HepG2 (cell line): Measurements from ENCODE around the gene KRT17. TPM values are rescaled to one million over a fixed set of nuclear protein-coding genes. Genes with fewer than 3 reads are reported as not detected.

Experiments
- CREB1 ChIP-seq, 2 experiments: fragments of 450-650 bp in 1 of 2; IDR thresholded peaks; 2 replicates each; pipeline ENCODE4 v1.6.1; 2016 to 2017; ENCODE audit warnings: control low read depth in 1 of 2, mild to moderate bottlenecking in 1 of 2, missing compliant biosample characterization in 1 of 2, missing genetic modification characterization in 1 of 2
- FOXC1 ChIP-seq: sonication (generic); formaldehyde crosslinking; IDR thresholded peaks from 2 replicates; pipeline ENCODE4 v1.8.0; 2022; ENCODE audit warnings: mild to moderate bottlenecking, missing genetic modification reagents, borderline replicate concordance
- IRF2 ChIP-seq: IDR thresholded peaks from 2 replicates; pipeline ENCODE4 v1.6.1; 2018; ENCODE audit warnings: missing genetic modification reagents, missing compliant biosample characterization
- LCORL ChIP-seq, 2 experiments: fragments of 450-650 bp in 1 of 2; sonication (generic) in 1 of 2; formaldehyde crosslinking in 1 of 2; IDR thresholded peaks; 2 replicates each; pipeline versions ENCODE4 v1.5.0 to v1.6.1; 2017 to 2020; ENCODE audit warnings: antibody characterized with exemption in 1 of 2, missing genetic modification reagents in 1 of 2
- ZFY ChIP-seq: sonication (generic); formaldehyde crosslinking; IDR thresholded peaks from 2 replicates; pipeline ENCODE4 v1.4.0; 2020; ENCODE audit warnings: missing genetic modification reagents
- ZNF232 ChIP-seq: sonication (generic); formaldehyde crosslinking; IDR thresholded peaks from 2 replicates; pipeline ENCODE4 v1.4.0; 2020; ENCODE audit warnings: missing genetic modification reagents, borderline replicate concordance
- ZNF329 ChIP-seq: sonication (generic); formaldehyde crosslinking; IDR thresholded peaks from 2 replicates; pipeline ENCODE4 v1.9.0; 2021; ENCODE audit warnings: low read depth, mild to moderate bottlenecking, missing genetic modification reagents
- ZNF550 ChIP-seq: sonication (generic); formaldehyde crosslinking; IDR thresholded peaks from 2 replicates; pipeline ENCODE4 v1.4.0; 2020; ENCODE audit warnings: mild to moderate bottlenecking, missing genetic modification reagents, borderline replicate concordance
- ZNF607 ChIP-seq: sonication (generic); formaldehyde crosslinking; IDR thresholded peaks from 2 replicates; pipeline ENCODE4 v1.5.1; 2020; ENCODE audit warnings: missing genetic modification reagents, mild to moderate bottlenecking, borderline replicate concordance
- ZNF614 ChIP-seq: IDR thresholded peaks from 2 replicates; pipeline ENCODE4 v1.6.1; 2018; ENCODE audit warnings: missing biosample characterization, missing genetic modification reagents, inconsistent platforms, borderline replicate concordance
- ZNF790 ChIP-seq: sonication (generic); formaldehyde crosslinking; IDR thresholded peaks from 2 replicates; pipeline ENCODE4 v1.8.0; 2022; ENCODE audit warnings: missing genetic modification reagents, mild to moderate bottlenecking, borderline replicate concordance
- ZNF891 ChIP-seq: sonication (generic); formaldehyde crosslinking; IDR thresholded peaks from 2 replicates; pipeline ENCODE4 v1.5.0; 2020; ENCODE audit warnings: mild to moderate bottlenecking, missing genetic modification reagents
- polyA plus RNA-seq, 8 experiments: library from polyadenylated mRNA; depleted of rRNA in 3 of 8; stranded (reverse) in 7 of 8; unstranded in 1 of 8; fragments of >200 nt; fragmentation: Illumina TruSeq in 4 of 8; extraction: Trizol in 4 of 8; gene quantifications; 2 replicates each; pipeline versions ENCODE4 v1.2.1 to v1.2.3, GENCODE V29; 2011 to 2016; ENCODE audit warnings: low read depth in 4 of 8, missing spikeins in 1 of 8, mixed read lengths in 1 of 8; ENCODE audit not compliant: insufficient read depth in 1 of 8
- total RNA-seq, 5 experiments: library from RNA; depleted of rRNA; stranded (reverse); fragments of >200 nt; fragmentation: Illumina TruSeq; extraction: Trizol; gene quantifications; 2 replicates each; pipeline ENCODE4 v1.2.3, GENCODE V29; 2016; ENCODE audit warnings: low read depth in 1 of 5
- TF ChIP-seq, protein P1 (sequence below): IDR thresholded peaks from 2 replicates; pipeline ENCODE4 v1.6.1; 2016; ENCODE audit warnings: mild to moderate bottlenecking, missing biosample characterization, missing genetic modification reagents
- TF ChIP-seq, protein P2 (sequence below): sonication (generic); formaldehyde crosslinking; IDR thresholded peaks from 2 replicates; pipeline ENCODE4 v1.4.0; 2020; ENCODE audit warnings: missing genetic modification reagents
- TF ChIP-seq, protein P3 (sequence below), 2 experiments: fragments of 450-650 bp in 1 of 2; sonication (generic) in 1 of 2; formaldehyde crosslinking; IDR thresholded peaks; 2 replicates each; pipeline versions ENCODE4 v1.5.0 to v1.8.0; 2020 to 2022; ENCODE audit warnings: mild to moderate bottlenecking in 1 of 2, missing genetic modification reagents in 1 of 2
- TF ChIP-seq, protein P4 (sequence below): sonication (generic); formaldehyde crosslinking; IDR thresholded peaks from 2 replicates; pipeline ENCODE4 v1.5.0; 2020; ENCODE audit warnings: mild to moderate bottlenecking, missing genetic modification reagents, borderline replicate concordance
- TF ChIP-seq, protein P5 (sequence below): sonication (generic); formaldehyde crosslinking; IDR thresholded peaks from 2 replicates; pipeline ENCODE4 v1.8.0; 2022; ENCODE audit warnings: mild to moderate bottlenecking, missing genetic modification reagents, moderate library complexity
- TF ChIP-seq, protein P6 (sequence below): sonication (generic); formaldehyde crosslinking; IDR thresholded peaks from 2 replicates; pipeline ENCODE4 v1.4.0; 2020; ENCODE audit warnings: missing genetic modification reagents, borderline replicate concordance

KRT17 gene
- total and polyA plus RNA-seq, 2 of the 13 experiments (the other 11 are each of a cell fraction or from before 2014, with no cell fraction given) = 0.38 to 0.82 TPM

DNA sequence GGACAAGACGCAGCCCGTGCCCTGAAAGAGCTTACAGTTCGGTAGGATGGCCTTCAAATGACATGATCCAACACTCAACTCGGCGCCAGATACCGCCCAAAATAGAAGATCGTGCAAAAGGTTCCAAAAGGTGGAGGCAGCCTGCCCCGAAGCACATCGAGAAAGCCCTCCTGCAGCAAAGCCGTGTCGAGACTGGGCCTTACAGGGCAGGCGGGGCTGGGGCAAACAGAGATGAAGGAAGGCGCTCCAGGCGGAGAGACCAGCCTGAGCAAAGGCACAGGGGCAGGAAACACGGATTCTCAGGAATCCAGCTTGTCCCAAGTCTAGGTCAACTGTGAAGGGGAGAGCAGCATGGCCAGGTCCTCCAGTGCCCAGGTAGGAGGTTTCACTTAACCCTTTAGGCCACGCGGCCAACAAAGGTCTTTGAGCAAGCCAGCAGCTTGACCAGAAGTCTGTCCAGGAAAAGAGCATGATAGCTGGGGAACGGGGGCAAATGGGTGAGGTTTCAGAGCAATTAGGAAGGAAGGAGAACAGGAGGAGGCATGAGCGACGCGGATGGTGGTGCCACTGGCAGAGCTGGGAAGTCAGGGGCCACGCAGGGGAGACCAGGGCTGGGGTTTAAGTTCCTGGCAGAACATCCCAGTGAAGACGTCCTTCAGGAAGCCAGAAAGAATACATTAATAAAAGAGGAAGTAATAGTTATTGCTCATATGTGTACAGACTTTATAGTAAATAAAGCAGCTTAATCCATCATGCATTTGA lies 43.1 kb upstream of the KRT17 start (continued):
- TF ChIP-seq ZNF891 (CRISPR knock-in tag) = peak; percentile 55; the same call in 1 of the 2 replicates
- TF ChIP-seq ZFY (CRISPR knock-in tag) = peak; percentile 39; the same call in 1 of the 2 replicates
- 0 out of 2 replicates have a peak, but pooled peaks have one; percentile 51 for TF ChIP-seq IRF2 (CRISPR knock-in tag)
- 0 out of 2 replicates have a peak, but pooled peaks have one; percentile 77 for TF ChIP-seq FOXC1 (CRISPR knock-in tag)
- TF ChIP-seq CREB1 (IDR thresholded peaks at IDR 0.05) = no peak
- TF ChIP-seq CREB1 (CRISPR knock-in tag; IDR thresholded peaks at IDR 0.05) = no peak
- 0 out of 2 replicates have a peak, but pooled peaks have one; percentile 26 for TF ChIP-seq ZNF329 (CRISPR knock-in tag)
- TF ChIP-seq, protein P1, sequence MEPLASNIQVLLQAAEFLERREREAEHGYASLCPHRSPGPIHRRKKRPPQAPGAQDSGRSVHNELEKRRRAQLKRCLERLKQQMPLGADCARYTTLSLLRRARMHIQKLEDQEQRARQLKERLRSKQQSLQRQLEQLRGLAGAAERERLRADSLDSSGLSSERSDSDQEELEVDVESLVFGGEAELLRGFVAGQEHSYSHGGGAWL (CRISPR knock-in tag) = no peak
- no peak for TF ChIP-seq LCORL (IDR thresholded peaks at IDR 0.05)
- 0 out of 2 replicates have a peak, but pooled peaks have one; percentile 13 for TF ChIP-seq LCORL (CRISPR knock-in tag; IDR thresholded peaks at IDR 0.05)
- no peak for TF ChIP-seq ZNF790 (CRISPR knock-in tag)
- TF ChIP-seq ZNF232 = 0 out of 2 replicates have a peak, but pooled peaks have one; percentile 51
- TF ChIP-seq ZNF607 (CRISPR knock-in tag) = peak; percentile 51; the same call in 1 of the 2 replicates
- TF ChIP-seq, protein P2, sequence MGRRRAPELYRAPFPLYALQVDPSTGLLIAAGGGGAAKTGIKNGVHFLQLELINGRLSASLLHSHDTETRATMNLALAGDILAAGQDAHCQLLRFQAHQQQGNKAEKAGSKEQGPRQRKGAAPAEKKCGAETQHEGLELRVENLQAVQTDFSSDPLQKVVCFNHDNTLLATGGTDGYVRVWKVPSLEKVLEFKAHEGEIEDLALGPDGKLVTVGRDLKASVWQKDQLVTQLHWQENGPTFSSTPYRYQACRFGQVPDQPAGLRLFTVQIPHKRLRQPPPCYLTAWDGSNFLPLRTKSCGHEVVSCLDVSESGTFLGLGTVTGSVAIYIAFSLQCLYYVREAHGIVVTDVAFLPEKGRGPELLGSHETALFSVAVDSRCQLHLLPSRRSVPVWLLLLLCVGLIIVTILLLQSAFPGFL (CRISPR knock-in tag) = 0 out of 2 replicates have a peak, but pooled peaks have one; percentile 7
- TF ChIP-seq ZNF614 (CRISPR knock-in tag) = peak; percentile 13; the same call in 1 of the 2 replicates
- TF ChIP-seq, protein P3, sequence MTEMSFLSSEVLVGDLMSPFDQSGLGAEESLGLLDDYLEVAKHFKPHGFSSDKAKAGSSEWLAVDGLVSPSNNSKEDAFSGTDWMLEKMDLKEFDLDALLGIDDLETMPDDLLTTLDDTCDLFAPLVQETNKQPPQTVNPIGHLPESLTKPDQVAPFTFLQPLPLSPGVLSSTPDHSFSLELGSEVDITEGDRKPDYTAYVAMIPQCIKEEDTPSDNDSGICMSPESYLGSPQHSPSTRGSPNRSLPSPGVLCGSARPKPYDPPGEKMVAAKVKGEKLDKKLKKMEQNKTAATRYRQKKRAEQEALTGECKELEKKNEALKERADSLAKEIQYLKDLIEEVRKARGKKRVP (CRISPR knock-in tag; IDR thresholded peaks at IDR 0.05) = no peak
- TF ChIP-seq ZNF550 (CRISPR knock-in tag) = peak; percentile 85; the same call in 1 of the 2 replicates
- TF ChIP-seq, protein P4, sequence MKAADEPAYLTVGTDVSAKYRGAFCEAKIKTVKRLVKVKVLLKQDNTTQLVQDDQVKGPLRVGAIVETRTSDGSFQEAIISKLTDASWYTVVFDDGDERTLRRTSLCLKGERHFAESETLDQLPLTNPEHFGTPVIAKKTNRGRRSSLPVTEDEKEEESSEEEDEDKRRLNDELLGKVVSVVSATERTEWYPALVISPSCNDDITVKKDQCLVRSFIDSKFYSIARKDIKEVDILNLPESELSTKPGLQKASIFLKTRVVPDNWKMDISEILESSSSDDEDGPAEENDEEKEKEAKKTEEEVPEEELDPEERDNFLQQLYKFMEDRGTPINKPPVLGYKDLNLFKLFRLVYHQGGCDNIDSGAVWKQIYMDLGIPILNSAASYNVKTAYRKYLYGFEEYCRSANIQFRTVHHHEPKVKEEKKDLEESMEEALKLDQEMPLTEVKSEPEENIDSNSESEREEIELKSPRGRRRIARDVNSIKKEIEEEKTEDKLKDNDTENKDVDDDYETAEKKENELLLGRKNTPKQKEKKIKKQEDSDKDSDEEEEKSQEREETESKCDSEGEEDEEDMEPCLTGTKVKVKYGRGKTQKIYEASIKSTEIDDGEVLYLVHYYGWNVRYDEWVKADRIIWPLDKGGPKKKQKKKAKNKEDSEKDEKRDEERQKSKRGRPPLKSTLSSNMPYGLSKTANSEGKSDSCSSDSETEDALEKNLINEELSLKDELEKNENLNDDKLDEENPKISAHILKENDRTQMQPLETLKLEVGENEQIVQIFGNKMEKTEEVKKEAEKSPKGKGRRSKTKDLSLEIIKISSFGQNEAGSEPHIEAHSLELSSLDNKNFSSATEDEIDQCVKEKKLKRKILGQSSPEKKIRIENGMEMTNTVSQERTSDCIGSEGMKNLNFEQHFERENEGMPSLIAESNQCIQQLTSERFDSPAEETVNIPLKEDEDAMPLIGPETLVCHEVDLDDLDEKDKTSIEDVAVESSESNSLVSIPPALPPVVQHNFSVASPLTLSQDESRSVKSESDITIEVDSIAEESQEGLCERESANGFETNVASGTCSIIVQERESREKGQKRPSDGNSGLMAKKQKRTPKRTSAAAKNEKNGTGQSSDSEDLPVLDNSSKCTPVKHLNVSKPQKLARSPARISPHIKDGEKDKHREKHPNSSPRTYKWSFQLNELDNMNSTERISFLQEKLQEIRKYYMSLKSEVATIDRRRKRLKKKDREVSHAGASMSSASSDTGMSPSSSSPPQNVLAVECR (CRISPR knock-in tag) = no peak; the same call in 1 of the 2 replicates
- TF ChIP-seq, protein P5, sequence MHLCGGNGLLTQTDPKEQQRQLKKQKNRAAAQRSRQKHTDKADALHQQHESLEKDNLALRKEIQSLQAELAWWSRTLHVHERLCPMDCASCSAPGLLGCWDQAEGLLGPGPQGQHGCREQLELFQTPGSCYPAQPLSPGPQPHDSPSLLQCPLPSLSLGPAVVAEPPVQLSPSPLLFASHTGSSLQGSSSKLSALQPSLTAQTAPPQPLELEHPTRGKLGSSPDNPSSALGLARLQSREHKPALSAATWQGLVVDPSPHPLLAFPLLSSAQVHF = no peak
- TF ChIP-seq, protein P6, sequence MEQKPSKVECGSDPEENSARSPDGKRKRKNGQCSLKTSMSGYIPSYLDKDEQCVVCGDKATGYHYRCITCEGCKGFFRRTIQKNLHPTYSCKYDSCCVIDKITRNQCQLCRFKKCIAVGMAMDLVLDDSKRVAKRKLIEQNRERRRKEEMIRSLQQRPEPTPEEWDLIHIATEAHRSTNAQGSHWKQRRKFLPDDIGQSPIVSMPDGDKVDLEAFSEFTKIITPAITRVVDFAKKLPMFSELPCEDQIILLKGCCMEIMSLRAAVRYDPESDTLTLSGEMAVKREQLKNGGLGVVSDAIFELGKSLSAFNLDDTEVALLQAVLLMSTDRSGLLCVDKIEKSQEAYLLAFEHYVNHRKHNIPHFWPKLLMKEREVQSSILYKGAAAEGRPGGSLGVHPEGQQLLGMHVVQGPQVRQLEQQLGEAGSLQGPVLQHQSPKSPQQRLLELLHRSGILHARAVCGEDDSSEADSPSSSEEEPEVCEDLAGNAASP (CRISPR knock-in tag) = peak; percentile 1; the same call in 1 of the 2 replicates
